GM23338 (cell line): Measurements from ENCODE around the gene SEPHS1. TPM values are rescaled to one million over a fixed set of nuclear protein-coding genes. Genes with fewer than 3 reads are reported as not detected.

Experiments used
- ATAC-seq: fragments of 200-7000 bp; cut with Tn5 transposase; 3 replicates; pipeline ENCODE4 v1.9.1; 2020
- DNase-seq: peaks from one replicate; pipeline ENCODE4 v3.0.0-alpha.2; 2015; ENCODE audit warnings: low spot score
- H2AFZ ChIP-seq: fragments of 200-600 bp; sonication (generic); 2 replicates; pipeline ENCODE4 v1.8.0; 2016; ENCODE audit warnings: antibody characterized with exemption, mild to moderate bottlenecking, moderate library complexity
- H3F3A ChIP-seq: fragments of 200-600 bp; sonication (generic); replicated peaks from 2 replicates; pipeline ENCODE4 v1.8.0; 2017; ENCODE audit warnings: antibody characterized with exemption, mixed run types, low read depth
- H3K27ac ChIP-seq: fragments of 200-600 bp; sonication (generic); 2 replicates; pipeline ENCODE4 v1.6.1; 2016; ENCODE audit warnings: low read depth
- H3K27me3 ChIP-seq: fragments of 200-600 bp; sonication (generic); 2 replicates; pipeline ENCODE4 v1.8.0; 2016; ENCODE audit warnings: mild to moderate bottlenecking, mixed run types, moderate library complexity; ENCODE audit not compliant: insufficient read depth
- H3K36me3 ChIP-seq: fragments of 200-600 bp; sonication (generic); 2 replicates; pipeline ENCODE4 v1.8.0; 2016; ENCODE audit warnings: mild to moderate bottlenecking; ENCODE audit not compliant: insufficient read depth
- H3K4me1 ChIP-seq: fragments of 200-600 bp; sonication (generic); 2 replicates; pipeline ENCODE4 v1.8.0; 2016; ENCODE audit warnings: mild to moderate bottlenecking, moderate library complexity; ENCODE audit not compliant: insufficient read depth
- H3K4me2 ChIP-seq: fragments of 200-600 bp; sonication (generic); 2 replicates; pipeline ENCODE4 v1.7.1; 2017; ENCODE audit warnings: mixed run types
- H3K4me3 ChIP-seq: fragments of 200-600 bp; sonication (generic); 2 replicates; pipeline ENCODE4 v1.6.1; 2016; ENCODE audit warnings: mixed run types
- H3K79me2 ChIP-seq: fragments of 200-600 bp; sonication (generic); replicated peaks from 2 replicates; pipeline ENCODE4 v1.8.0; 2017; ENCODE audit warnings: mild to moderate bottlenecking; ENCODE audit not compliant: insufficient read depth
- H3K9me2 ChIP-seq: fragments of 200-600 bp; sonication (generic); 2 replicates; pipeline ENCODE4 v1.8.0; 2017; ENCODE audit not compliant: insufficient read depth
- H4K20me1 ChIP-seq: fragments of 200-600 bp; sonication (generic); replicated peaks from 2 replicates; pipeline ENCODE4 v1.8.0; 2017; ENCODE audit warnings: mild to moderate bottlenecking; ENCODE audit not compliant: insufficient read depth
- H3K27ac Mint-ChIP-seq: 2 replicates; pipeline ENCODE4 v1.8.0; 2020; ENCODE audit warnings: inconsistent platforms, mild to moderate bottlenecking, moderate library complexity, mixed read lengths
- H3K27me3 Mint-ChIP-seq: 3 replicates; pipeline ENCODE4 v1.8.0; 2022; ENCODE audit warnings: low read depth, mild to moderate bottlenecking, moderate library complexity, mixed read lengths, inconsistent platforms; ENCODE audit not compliant: insufficient read depth, poor library complexity
- H3K36me3 Mint-ChIP-seq: 3 replicates; pipeline ENCODE4 v1.8.0; 2021; ENCODE audit warnings: low read depth, mild to moderate bottlenecking, inconsistent platforms, moderate library complexity, mixed read lengths
- H3K4me1 Mint-ChIP-seq: 3 replicates; pipeline ENCODE4 v1.8.0; 2020; ENCODE audit warnings: mild to moderate bottlenecking, inconsistent platforms, mixed read lengths
- H3K4me3 Mint-ChIP-seq: 3 replicates; pipeline ENCODE4 v1.8.0; 2021; ENCODE audit warnings: moderate library complexity, mild to moderate bottlenecking, inconsistent platforms, mixed read lengths
- H3K9me3 Mint-ChIP-seq: 3 replicates; pipeline ENCODE4 v1.8.0; 2020; ENCODE audit warnings: moderate library complexity, mild to moderate bottlenecking, inconsistent platforms, mixed read lengths
- CREB1 ChIP-seq: fragments of 250-450 bp; sonication (Bioruptor Pico); IDR thresholded peaks from 2 replicates; pipeline ENCODE4 v1.5.0; 2020; ENCODE audit warnings: low read depth, mild to moderate bottlenecking, moderate library complexity
- ETS1 ChIP-seq: IDR thresholded peaks from 2 replicates; pipeline ENCODE4 v1.6.1; 2016; ENCODE audit warnings: antibody characterized with exemption
- EZH2 ChIP-seq: fragments of 200-600 bp; sonication (generic); IDR thresholded peaks from one replicate; pipeline ENCODE4 v1.8.0; 2017; ENCODE audit warnings: antibody characterized with exemption, mild to moderate bottlenecking, low read depth; ENCODE audit not compliant: unreplicated experiment
- EZH2phosphoT487 ChIP-seq: fragments of 200-600 bp; sonication (generic); IDR thresholded peaks from one replicate; pipeline ENCODE4 v1.8.1; 2018; ENCODE audit warnings: antibody characterized with exemption; ENCODE audit not compliant: unreplicated experiment
- JUNB ChIP-seq: IDR thresholded peaks from one replicate; pipeline ENCODE4 v1.6.1; 2016; ENCODE audit warnings: antibody characterized with exemption; ENCODE audit not compliant: unreplicated experiment
- POLR2AphosphoS5 ChIP-seq: IDR thresholded peaks from 2 replicates; pipeline ENCODE4 v1.6.1; 2016; ENCODE audit warnings: antibody characterized with exemption, low read depth
- REST ChIP-seq: IDR thresholded peaks from one replicate; pipeline ENCODE4 v1.6.1; 2018; ENCODE audit warnings: antibody characterized with exemption; ENCODE audit not compliant: unreplicated experiment
- STAT1 ChIP-seq: IDR thresholded peaks from one replicate; pipeline ENCODE4 v1.6.1; 2016; ENCODE audit warnings: antibody characterized with exemption; ENCODE audit not compliant: unreplicated experiment
- ZNF114 ChIP-seq: fragments of 250-450 bp; sonication (Bioruptor Pico); IDR thresholded peaks from 2 replicates; pipeline ENCODE4 v1.5.0; 2020; ENCODE audit warnings: mild to moderate bottlenecking, moderate library complexity
- ZNF462 ChIP-seq: fragments of 250-450 bp; sonication (Bioruptor Pico); IDR thresholded peaks from 2 replicates; pipeline ENCODE4 v1.5.0; 2020; ENCODE audit warnings: mild to moderate bottlenecking, moderate library complexity
- polyA plus RNA-seq: library from polyadenylated mRNA; unstranded; fragments of >200 nt; fragmentation: Nextera tagmentation; extraction: Ambion mirVana; gene quantifications from 2 replicates; pipeline ENCODE4 v1.2.1, GENCODE V29; 2016
- total RNA-seq: library from RNA; depleted of rRNA; stranded (reverse); fragments of >200 nt; shearing (Covaris generic); gene quantifications from 2 replicates; pipeline ENCODE4 v1.2.3, GENCODE V29; 2014

The SEPHS1 gene
- total and polyA plus RNA-seq, 2 experiments from 2014 or later = 260 to 609 TPM

GRCh38 chr10:13340626-13341376 is 7.3 kb downstream of the SEPHS1 start:
- H3K27ac Mint-ChIP-seq = no peak overlapping the region
- peaks cover 100% of the 10 kb centered on the region for H3K79me2 ChIP-seq
- no peak overlapping the region for H2AFZ ChIP-seq
- peaks cover 99% of the 10 kb centered on the region for H3K36me3 Mint-ChIP-seq
- peak overlapping the region; percentile 38; the same call in 2 of the 3 replicates for H3K4me3 Mint-ChIP-seq
- H3K9me3 Mint-ChIP-seq = no peaks in the 10 kb centered on the region
- H3K27me3 ChIP-seq = no peaks in the 10 kb centered on the region
- H3K36me3 ChIP-seq = peaks cover 78% of the 10 kb centered on the region
- peaks cover 78% of the 10 kb centered on the region for H3K4me1 ChIP-seq
- peaks cover 52% of the 10 kb centered on the region for H3F3A ChIP-seq
- peaks cover 10% of the 10 kb centered on the region for H3K27me3 Mint-ChIP-seq
- TF ChIP-seq EZH2phosphoT487 (no peak), POLR2AphosphoS5 (no peak)
- peaks cover 80% of the 10 kb centered on the region for H4K20me1 ChIP-seq
- peak; percentile 17 for ATAC-seq
- H3K4me2 ChIP-seq = peak overlapping the region; percentile 53; the same call in 1 of the 2 replicates
- H3K4me1 Mint-ChIP-seq = peaks cover 63% of the 10 kb centered on the region
- H3K4me3 ChIP-seq = no peak overlapping the region
- no peak for DNase-seq
- no peaks in the 10 kb centered on the region for H3K9me2 ChIP-seq
- H3K27ac ChIP-seq = peak overlapping the region; percentile 73; the same call in 1 of the 2 replicates

GRCh38 chr10:13340068-13340467 is 8.0 kb downstream of the SEPHS1 start:
- peaks cover 72% of the 10 kb centered on the region for H3K4me1 ChIP-seq
- Mint-ChIP-seq H3K36me3 (peaks cover 99% of the 10 kb centered on the region), H3K9me3 (no peaks in the 10 kb centered on the region), H3K27me3 (peaks cover 10% of the 10 kb centered on the region), H3K27ac (peak overlapping the region; percentile 7; the same call in 1 of the 2 replicates), H3K4me3 (peak overlapping the region; percentile 16; the same call in 1 of the 3 replicates), H3K4me1 (peaks cover 58% of the 10 kb centered on the region)
- H3K27me3 ChIP-seq = no peaks in the 10 kb centered on the region
- no peak for DNase-seq
- H3K27ac ChIP-seq = peak overlapping the region; percentile 73; the same call in 1 of the 2 replicates
- H4K20me1 ChIP-seq = peaks cover 76% of the 10 kb centered on the region
- peaks cover 100% of the 10 kb centered on the region for H3K79me2 ChIP-seq
- H3K36me3 ChIP-seq = peaks cover 78% of the 10 kb centered on the region
- H3K4me2 ChIP-seq = peak overlapping the region; percentile 53; the same call in 1 of the 2 replicates
- peaks cover 57% of the 10 kb centered on the region for H3F3A ChIP-seq
- H3K9me2 ChIP-seq = no peaks in the 10 kb centered on the region
- no peak overlapping the region for H3K4me3 ChIP-seq
- no peak overlapping the region for H2AFZ ChIP-seq
- no peak for ATAC-seq
- TF ChIP-seq REST = no peak
- no peak for TF ChIP-seq EZH2
- TF ChIP-seq CREB1 (CRISPR knock-in tag) = no peak
- TF ChIP-seq JUNB = no peak
- TF ChIP-seq ZNF114 (CRISPR knock-in tag) = no peak
- TF ChIP-seq EZH2phosphoT487 = no peak
- TF ChIP-seq ZNF462 (CRISPR knock-in tag) = no peak
- TF ChIP-seq STAT1 = no peak
- no peak for TF ChIP-seq ETS1
